Activated CD4-positive, alpha-beta T cell treated with anti-CD3 and anti-CD28 coated beads for 36 hours (primary cell): ENCODE results near the gene PPP1R13B. TPM values are rescaled to one million over a fixed set of nuclear protein-coding genes. Genes with fewer than 3 reads are reported as not detected.
"Not testable (repeated sequence)": the region's sequence is repeated elsewhere in the genome, so short reads cannot be mapped to it uniquely, and the experiment has no call there.

Experiments used
- ATAC-seq: fragments of 200-7000 bp; cut with Tn5 transposase; one replicate; pipeline ENCODE4 v1.10.0; 2021; ENCODE audit warnings: mild to moderate bottlenecking, moderate library complexity
- CTCF ChIA-PET: fragments of 350-600 bp; sonication (Branson Sonifier 250); formaldehyde crosslinking; loops from one replicate; lab custom pipeline; 2021; ENCODE audit warnings: antibody characterized with exemption; lab: Charles Lee
- POLR2A ChIA-PET: fragments of 350-600 bp; sonication (Branson Sonifier 250); formaldehyde crosslinking; loops from one replicate; lab custom pipeline; 2021; ENCODE audit warnings: antibody characterized with exemption, inconsistent platforms; lab: Charles Lee
- DNase-seq: peaks from one replicate; pipeline ENCODE4 v3.0.0-alpha.2; 2020
- H3K27ac Mint-ChIP-seq: one replicate; pipeline ENCODE4 v1.8.0; 2021; ENCODE audit warnings: mixed read lengths
- H3K27me3 Mint-ChIP-seq: one replicate; pipeline ENCODE4 v1.8.0; 2021; ENCODE audit warnings: mixed read lengths
- H3K36me3 Mint-ChIP-seq: one replicate; pipeline ENCODE4 v1.8.0; 2021; ENCODE audit warnings: low read depth, mixed read lengths
- H3K4me1 Mint-ChIP-seq: one replicate; pipeline ENCODE4 v1.8.0; 2021; ENCODE audit warnings: mixed read lengths
- H3K4me3 Mint-ChIP-seq: one replicate; pipeline ENCODE4 v1.8.0; 2021; ENCODE audit warnings: mild to moderate bottlenecking, moderate library complexity, mixed read lengths
- H3K9me3 Mint-ChIP-seq: one replicate; pipeline ENCODE4 v1.8.0; 2021; ENCODE audit warnings: low read depth, mixed read lengths
- intact Hi-C, 2 experiments: fragments of 100-400 bp; cut with DNase I in 1 of 2; cut with micrococcal nuclease in 1 of 2; formaldehyde crosslinking; loops; one replicate each; pipeline versions ENCODE4 v1.14.2 to v1.15.1; 2022 to 2024; cut with DNase I, micrococcal nuclease
- total RNA-seq, 2 experiments: library from RNA; stranded (reverse); gene quantifications; one replicate each; pipeline ENCODE4 v1.2.3, GENCODE V29; 2021

PPP1R13B gene
- total RNA-seq, 2 experiments from 2014 or later, result 9.3 to 10.3 TPM

GRCh38 chr14:103889002-103889312, 41.6 kb upstream of the PPP1R13B start:
- POLR2A ChIA-PET, H3K27ac Mint-ChIP-seq, intact Hi-C loops, H3K4me1 Mint-ChIP-seq, H3K27me3 Mint-ChIP-seq, ATAC-seq, H3K36me3 Mint-ChIP-seq, DNase-seq, H3K4me3 Mint-ChIP-seq, H3K9me3 Mint-ChIP-seq: not testable (repeated sequence)
- CTCF ChIA-PET, result interaction anchor here (1.0 kb wide), 1 partner anchor 23 kb away, joined by 3 read pairs; no protein-coding TSS in a partner anchor

GRCh38 chr14:103887557-103888115, 40.3 kb upstream of the PPP1R13B start:
- Mint-ChIP-seq H3K9me3 (no peaks in the 10 kb centered on the region), H3K4me3 (no peak overlapping the region), H3K36me3 (no peaks in the 10 kb centered on the region), H3K27me3 (no peaks in the 10 kb centered on the region), H3K4me1 (no peaks in the 10 kb centered on the region), H3K27ac (no peak overlapping the region)
- ChIA-PET POLR2A (no interaction called here), CTCF (interaction anchor here (1.5 to 3.0 kb wide), 2 partner anchors 10 to 13 kb away, joined by 4 to 12 read pairs; no protein-coding TSS in a partner anchor)
- ATAC-seq (no peak), DNase-seq (no peak)
- intact Hi-C loops, result no loop called here

GRCh38 chr14:103887170-103887501, 39.8 kb upstream of the PPP1R13B start:
- no peak for DNase-seq
- POLR2A ChIA-PET, result no interaction called here
- H3K9me3 Mint-ChIP-seq, result no peaks in the 10 kb centered on the region
- H3K4me1 Mint-ChIP-seq, result no peaks in the 10 kb centered on the region
- no peak overlapping the region for H3K4me3 Mint-ChIP-seq
- no peaks in the 10 kb centered on the region for H3K27me3 Mint-ChIP-seq
- H3K36me3 Mint-ChIP-seq, result no peaks in the 10 kb centered on the region
- intact Hi-C loops, result no loop called here
- ATAC-seq, result no peak
- CTCF ChIA-PET, result interaction anchor here (1.5 to 3.0 kb wide), 2 partner anchors 10 to 14 kb away, joined by 4 to 12 read pairs; no protein-coding TSS in a partner anchor
- no peak overlapping the region for H3K27ac Mint-ChIP-seq

- no peak overlapping the region for H3K4me3 Mint-ChIP-seq
- ChIA-PET POLR2A (no interaction called here), CTCF (interaction anchor here (3.0 kb wide), 1 partner anchor 14 kb away, joined by 12 read pairs; no protein-coding TSS in a partner anchor)
- H3K4me1 Mint-ChIP-seq, result no peaks in the 10 kb centered on the region
- H3K9me3 Mint-ChIP-seq, result no peaks in the 10 kb centered on the region
- no peak overlapping the region for H3K27ac Mint-ChIP-seq
- H3K36me3 Mint-ChIP-seq, result no peaks in the 10 kb centered on the region
- no peak for ATAC-seq
- no peaks in the 10 kb centered on the region for H3K27me3 Mint-ChIP-seq
- no peak for DNase-seq
- intact Hi-C loops, result no loop called here
These were observed 39.2 kb upstream of the PPP1R13B start for GRCh38 chr14:103886304-103887169.

- ATAC-seq (no peak), DNase-seq (no peak)
- POLR2A ChIA-PET, result no interaction called here
- H3K4me3 Mint-ChIP-seq, result no peak overlapping the region
- intact Hi-C loops, result no loop called here
- no peaks in the 10 kb centered on the region for H3K27me3 Mint-ChIP-seq
- no peaks in the 10 kb centered on the region for H3K9me3 Mint-ChIP-seq
- H3K27ac Mint-ChIP-seq, result no peak overlapping the region
- H3K4me1 Mint-ChIP-seq, result peaks cover 5% of the 10 kb centered on the region
- H3K36me3 Mint-ChIP-seq, result no peaks in the 10 kb centered on the region
- CTCF ChIA-PET, result interaction anchor here (3.0 kb wide), 1 partner anchor 15 kb away, joined by 12 read pairs; no protein-coding TSS in a partner anchor
These were observed 38.1 kb upstream of the PPP1R13B start for GRCh38 chr14:103885509-103885932.

- DNase-seq (no peak), ATAC-seq (no peak)
- no peak overlapping the region for H3K4me3 Mint-ChIP-seq
- ChIA-PET CTCF (interaction anchor here (1.2 to 1.3 kb wide), 2 partner anchors 16 to 21 kb away, joined by 3 to 4 read pairs; no protein-coding TSS in a partner anchor), POLR2A (no interaction called here)
- peaks cover 11% of the 10 kb centered on the region for H3K4me1 Mint-ChIP-seq
- no peaks in the 10 kb centered on the region for H3K9me3 Mint-ChIP-seq
- no peaks in the 10 kb centered on the region for H3K36me3 Mint-ChIP-seq
- H3K27me3 Mint-ChIP-seq, result no peaks in the 10 kb centered on the region
- no peak overlapping the region for H3K27ac Mint-ChIP-seq
- intact Hi-C loops, result no loop called here
These were observed 37.5 kb upstream of the PPP1R13B start for GRCh38 chr14:103884854-103885253.

GRCh38 chr14:103883263-103883523, 35.8 kb upstream of the PPP1R13B start:
- no peak for ATAC-seq
- no peaks in the 10 kb centered on the region for H3K9me3 Mint-ChIP-seq
- peaks cover 19% of the 10 kb centered on the region for H3K4me1 Mint-ChIP-seq
- no peaks in the 10 kb centered on the region for H3K36me3 Mint-ChIP-seq
- intact Hi-C loops, result no loop called here
- DNase-seq, result no peak
- CTCF ChIA-PET, result no interaction called here
- H3K27ac Mint-ChIP-seq, result no peak overlapping the region
- POLR2A ChIA-PET, result no interaction called here
- H3K4me3 Mint-ChIP-seq, result no peak overlapping the region
- H3K27me3 Mint-ChIP-seq, result no peaks in the 10 kb centered on the region

- H3K9me3 Mint-ChIP-seq, result no peaks in the 10 kb centered on the region
- H3K27me3 Mint-ChIP-seq, result no peaks in the 10 kb centered on the region
- CTCF ChIA-PET, result interaction anchor here (1.0 kb wide), 1 partner anchor 16 kb away, joined by 3 read pairs; no protein-coding TSS in a partner anchor
- peaks cover 19% of the 10 kb centered on the region for H3K4me1 Mint-ChIP-seq
- ATAC-seq (no peak), DNase-seq (no peak)
- no peak overlapping the region for H3K4me3 Mint-ChIP-seq
- POLR2A ChIA-PET, result no interaction called here
- intact Hi-C loops, result no loop called here
- H3K27ac Mint-ChIP-seq, result no peak overlapping the region
- no peaks in the 10 kb centered on the region for H3K36me3 Mint-ChIP-seq
These were observed 35.3 kb upstream of the PPP1R13B start for GRCh38 chr14:103882503-103883262.

GRCh38 chr14:103881268-103882201, 34.2 kb upstream of the PPP1R13B start:
- CTCF ChIA-PET, result interaction anchor here (0.7 to 1.5 kb wide), 5 partner anchors 18 to 73 kb away, joined by 3 to 4 read pairs (median 3); no protein-coding TSS in a partner anchor
- Mint-ChIP-seq H3K9me3 (no peaks in the 10 kb centered on the region), H3K4me1 (peaks cover 19% of the 10 kb centered on the region), H3K4me3 (no peak overlapping the region), H3K27ac (no peak overlapping the region), H3K36me3 (no peaks in the 10 kb centered on the region), H3K27me3 (no peaks in the 10 kb centered on the region)
- DNase-seq, result no peak
- no peak for ATAC-seq
- intact Hi-C loops, result no loop called here
- POLR2A ChIA-PET, result no interaction called here

GRCh38 chr14:103880348-103881267, 33.2 kb upstream of the PPP1R13B start:
- POLR2A ChIA-PET, result interaction anchor here (1.1 kb wide), 1 partner anchor 133 kb away, joined by 5 read pairs; no protein-coding TSS in a partner anchor
- H3K4me3 Mint-ChIP-seq, result peak overlapping the region; percentile 50
- intact Hi-C loops, result no loop called here
- no peaks in the 10 kb centered on the region for H3K27me3 Mint-ChIP-seq
- peak overlapping the region; percentile 55 for H3K27ac Mint-ChIP-seq
- H3K9me3 Mint-ChIP-seq, result no peaks in the 10 kb centered on the region
- DNase-seq (peak; percentile 34), ATAC-seq (peak; percentile 24)
- no peaks in the 10 kb centered on the region for H3K36me3 Mint-ChIP-seq
- CTCF ChIA-PET, result interaction anchor here (0.5 to 2.4 kb wide), 7 partner anchors 15 to 1286 kb away, joined by 3 to 13 read pairs (median 3); no protein-coding TSS in a partner anchor
- peaks cover 19% of the 10 kb centered on the region for H3K4me1 Mint-ChIP-seq
